SU-DHL-6 (cell line): ENCODE measurements around the gene CTCFL.

Source experiments
- EZH2phosphoT487 ChIP-seq: fragments of 200-600 bp; sonication (generic), shearing (Covaris generic); conservative IDR thresholded peaks from 2 replicates; pipeline ENCODE4 v1.6.1; 2018; ENCODE audit warnings: mild to moderate bottlenecking, antibody characterized with exemption, low read length, moderate library complexity, mixed read lengths
- TF ChIP-seq, protein P1 (sequence below): fragments of 200-600 bp; sonication (generic); IDR thresholded peaks from one replicate; pipeline ENCODE4 v1.5.1; 2017; ENCODE audit warnings: antibody characterized with exemption, mild to moderate bottlenecking, low read length, moderate library complexity; ENCODE audit not compliant: insufficient read depth, poor library complexity, severe bottlenecking

GRCh38 chr20:57508831-57509230, 16.1 kb downstream of the CTCFL start:
- TF ChIP-seq, protein P1, sequence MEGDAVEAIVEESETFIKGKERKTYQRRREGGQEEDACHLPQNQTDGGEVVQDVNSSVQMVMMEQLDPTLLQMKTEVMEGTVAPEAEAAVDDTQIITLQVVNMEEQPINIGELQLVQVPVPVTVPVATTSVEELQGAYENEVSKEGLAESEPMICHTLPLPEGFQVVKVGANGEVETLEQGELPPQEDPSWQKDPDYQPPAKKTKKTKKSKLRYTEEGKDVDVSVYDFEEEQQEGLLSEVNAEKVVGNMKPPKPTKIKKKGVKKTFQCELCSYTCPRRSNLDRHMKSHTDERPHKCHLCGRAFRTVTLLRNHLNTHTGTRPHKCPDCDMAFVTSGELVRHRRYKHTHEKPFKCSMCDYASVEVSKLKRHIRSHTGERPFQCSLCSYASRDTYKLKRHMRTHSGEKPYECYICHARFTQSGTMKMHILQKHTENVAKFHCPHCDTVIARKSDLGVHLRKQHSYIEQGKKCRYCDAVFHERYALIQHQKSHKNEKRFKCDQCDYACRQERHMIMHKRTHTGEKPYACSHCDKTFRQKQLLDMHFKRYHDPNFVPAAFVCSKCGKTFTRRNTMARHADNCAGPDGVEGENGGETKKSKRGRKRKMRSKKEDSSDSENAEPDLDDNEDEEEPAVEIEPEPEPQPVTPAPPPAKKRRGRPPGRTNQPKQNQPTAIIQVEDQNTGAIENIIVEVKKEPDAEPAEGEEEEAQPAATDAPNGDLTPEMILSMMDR: no peak
- TF ChIP-seq EZH2phosphoT487: no peak
